Endodermal cell (in vitro differentiated cells): ENCODE measurements around the gene KCNJ10. TPM values are rescaled to one million over a fixed set of nuclear protein-coding genes. Genes with fewer than 3 reads are reported as not detected.
A peak's percentile ranks its signal among the peaks of the same experiment; 100 is the strongest.

Experiments used
- DNase-seq: peaks from one replicate; pipeline ENCODE4 v3.0.0-alpha.2; 2017
- H3K27ac ChIP-seq: 2 replicates; pipeline ENCODE4 v1.5.1; 2013; ENCODE audit warnings: mild to moderate bottlenecking, low read depth, low read length, moderate library complexity
- H3K27me3 ChIP-seq: 2 replicates; pipeline ENCODE4 v1.6.1; 2013; ENCODE audit warnings: mild to moderate bottlenecking, low read length, moderate library complexity; ENCODE audit not compliant: insufficient read depth, control insufficient read depth, poor library complexity, severe bottlenecking
- H3K36me3 ChIP-seq: 2 replicates; pipeline ENCODE4 v1.7.0; 2013; ENCODE audit warnings: mild to moderate bottlenecking, low read length, moderate library complexity; ENCODE audit not compliant: control insufficient read depth, insufficient read depth
- H3K4me1 ChIP-seq: one replicate; pipeline ENCODE4 v1.7.0; 2013; ENCODE audit warnings: low read length; ENCODE audit not compliant: control insufficient read depth, insufficient read depth
- H3K4me3 ChIP-seq: 2 replicates; pipeline ENCODE4 v1.5.1; 2013; ENCODE audit warnings: mild to moderate bottlenecking, low read length, moderate library complexity
- H3K9ac ChIP-seq: 2 replicates; pipeline ENCODE4 v1.6.1; 2013; ENCODE audit warnings: mild to moderate bottlenecking, low read length, moderate library complexity; ENCODE audit not compliant: poor library complexity, severe bottlenecking; ENCODE audit errors: extremely low read depth
- H3K9me3 ChIP-seq: 2 replicates; pipeline ENCODE4 v1.6.1; 2013; ENCODE audit warnings: mild to moderate bottlenecking, low read length, moderate library complexity; ENCODE audit not compliant: control insufficient read depth
- H3K27ac Mint-ChIP-seq: 2 replicates; pipeline ENCODE4 v1.8.0; 2020; ENCODE audit warnings: mixed read lengths
- H3K27me3 Mint-ChIP-seq: 2 replicates; pipeline ENCODE4 v1.8.0; 2021; ENCODE audit warnings: mild to moderate bottlenecking, mixed read lengths; ENCODE audit not compliant: insufficient read depth
- H3K36me3 Mint-ChIP-seq: 2 replicates; pipeline ENCODE4 v1.8.0; 2020; ENCODE audit warnings: low read depth, mixed read lengths
- H3K4me1 Mint-ChIP-seq: 2 replicates; pipeline ENCODE4 v1.8.0; 2020; ENCODE audit warnings: mixed read lengths
- H3K4me3 Mint-ChIP-seq: 2 replicates; pipeline ENCODE4 v1.8.0; 2020; ENCODE audit warnings: mild to moderate bottlenecking, moderate library complexity, mixed read lengths
- H3K9me3 Mint-ChIP-seq: 2 replicates; pipeline ENCODE4 v1.8.0; 2020; ENCODE audit warnings: mild to moderate bottlenecking, mixed read lengths
- WGBS, 2 experiments: methylation state at CpG; one replicate each; pipeline versions ENCODE4 v1.1.5 to v1.1.7; 2013; ENCODE audit warnings: missing lambda C conversion rate in 2 of 2, mixed read lengths in 1 of 2; ENCODE audit not compliant: insufficient coverage in 1 of 2, insufficient read length in 1 of 2; 5-methylcytosine and 5-hydroxymethylcytosine counted together
- total RNA-seq, 2 donors: library from RNA; stranded (reverse); fragmentation: NEBNext Ultra II Directional in 1 of 2; extraction: Animal tissue kit (Norgen Biotek cat#: 25700) in 1 of 2; gene quantifications; 2 replicates in 1 of 2; 3 replicates in 1 of 2; pipeline ENCODE4 v1.2.1, GENCODE V29; 2021
- TF ChIP-seq, protein P1 (sequence below): fragments of 200-600 bp; sonication (generic); conservative IDR thresholded peaks from 2 replicates; pipeline ENCODE4 v1.5.0; 2021; ENCODE audit warnings: antibody characterized with exemption, mild to moderate bottlenecking

KCNJ10 gene
- total RNA-seq, 2 donors from 2014 or later, result 0.26 TPM; not detected in 1

DNA sequence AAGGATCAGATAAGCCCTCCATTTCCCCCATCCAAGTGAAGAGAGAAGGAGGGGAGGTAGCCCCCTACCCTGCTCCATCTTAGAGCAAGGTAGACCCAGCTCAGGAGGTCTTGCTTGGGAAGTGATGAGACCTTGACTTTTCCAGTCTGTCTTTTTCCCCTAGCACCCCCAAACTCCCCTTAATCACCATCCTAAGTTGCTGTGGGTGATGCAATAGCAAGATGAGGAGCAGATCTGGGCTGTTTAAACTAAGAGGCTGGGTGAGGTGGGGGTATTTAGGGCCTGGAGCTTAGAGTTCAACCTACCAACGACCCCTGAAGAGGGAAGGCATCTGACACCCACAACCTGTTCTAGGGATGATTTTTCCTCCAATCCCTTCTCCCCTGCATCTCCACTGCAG, 47.3 kb upstream of the KCNJ10 start:
- H3K4me1 Mint-ChIP-seq, result peaks cover 52% of the 10 kb centered on the region
- H3K27me3 Mint-ChIP-seq, result peaks cover 5% of the 10 kb centered on the region
- H3K9me3 Mint-ChIP-seq, result no peaks in the 10 kb centered on the region

DNA sequence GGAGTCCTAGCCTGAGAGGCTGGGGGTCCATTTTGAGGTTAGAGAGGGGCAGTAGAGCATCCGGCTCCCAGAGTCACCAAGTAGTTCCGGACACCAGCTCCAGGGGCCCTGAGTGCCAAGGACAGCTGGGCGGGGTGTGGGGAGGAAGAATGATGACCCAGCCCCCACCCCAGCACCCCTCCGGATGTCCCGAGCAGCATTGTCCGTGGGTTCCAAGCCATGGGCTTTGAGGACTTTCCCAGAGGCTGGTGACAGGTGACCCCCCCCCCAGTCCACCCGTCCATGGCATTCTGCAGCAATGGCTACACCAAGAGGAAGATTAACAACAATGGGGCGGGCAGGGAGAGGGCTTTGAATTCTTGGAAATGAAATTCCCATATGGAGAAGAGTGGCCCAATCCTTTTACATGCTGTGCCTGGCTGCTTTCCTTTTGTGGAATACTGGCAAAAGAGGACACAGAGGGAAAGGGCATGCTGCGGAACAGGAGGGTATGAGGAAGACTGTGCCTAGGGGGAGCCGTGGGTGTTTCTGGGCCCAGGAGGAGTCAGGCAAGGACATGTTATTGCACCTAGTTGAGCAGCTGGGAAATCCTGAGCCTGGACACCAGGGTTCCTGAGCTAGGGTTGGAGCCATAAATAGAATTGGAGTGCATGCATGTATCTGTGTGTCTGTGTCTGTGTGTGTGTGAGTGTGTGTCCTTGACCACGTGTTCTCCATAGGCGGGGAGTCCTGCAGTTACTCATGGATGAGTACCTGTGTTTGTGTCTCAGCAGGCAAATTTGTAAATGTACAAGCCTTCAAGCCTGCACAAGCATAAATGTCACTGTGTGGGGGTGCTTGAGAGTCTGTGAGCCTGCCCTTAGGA, 46.6 kb upstream of the KCNJ10 start:
- TF ChIP-seq, protein P1, sequence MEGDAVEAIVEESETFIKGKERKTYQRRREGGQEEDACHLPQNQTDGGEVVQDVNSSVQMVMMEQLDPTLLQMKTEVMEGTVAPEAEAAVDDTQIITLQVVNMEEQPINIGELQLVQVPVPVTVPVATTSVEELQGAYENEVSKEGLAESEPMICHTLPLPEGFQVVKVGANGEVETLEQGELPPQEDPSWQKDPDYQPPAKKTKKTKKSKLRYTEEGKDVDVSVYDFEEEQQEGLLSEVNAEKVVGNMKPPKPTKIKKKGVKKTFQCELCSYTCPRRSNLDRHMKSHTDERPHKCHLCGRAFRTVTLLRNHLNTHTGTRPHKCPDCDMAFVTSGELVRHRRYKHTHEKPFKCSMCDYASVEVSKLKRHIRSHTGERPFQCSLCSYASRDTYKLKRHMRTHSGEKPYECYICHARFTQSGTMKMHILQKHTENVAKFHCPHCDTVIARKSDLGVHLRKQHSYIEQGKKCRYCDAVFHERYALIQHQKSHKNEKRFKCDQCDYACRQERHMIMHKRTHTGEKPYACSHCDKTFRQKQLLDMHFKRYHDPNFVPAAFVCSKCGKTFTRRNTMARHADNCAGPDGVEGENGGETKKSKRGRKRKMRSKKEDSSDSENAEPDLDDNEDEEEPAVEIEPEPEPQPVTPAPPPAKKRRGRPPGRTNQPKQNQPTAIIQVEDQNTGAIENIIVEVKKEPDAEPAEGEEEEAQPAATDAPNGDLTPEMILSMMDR, result no peak
- Mint-ChIP-seq H3K9me3 (no peaks in the 10 kb centered on the region), H3K27ac (no peak overlapping the region), H3K27me3 (peaks cover 5% of the 10 kb centered on the region), H3K4me1 (peaks cover 56% of the 10 kb centered on the region), H3K36me3 (no peaks in the 10 kb centered on the region), H3K4me3 (no peak overlapping the region)
- H3K36me3 ChIP-seq, result no peaks in the 10 kb centered on the region
- H3K27ac ChIP-seq, result no peak overlapping the region
- 64 to 82% methylated on average over 3 to 12 of the region's 12 CpGs for WGBS, 2 experiments
- H3K4me3 ChIP-seq, result no peak overlapping the region
- H3K9ac ChIP-seq, result no peak overlapping the region
- H3K4me1 ChIP-seq, result peaks cover 33% of the 10 kb centered on the region
- H3K27me3 ChIP-seq, result no peaks in the 10 kb centered on the region
- DNase-seq, result no peak
- H3K9me3 ChIP-seq, result no peaks in the 10 kb centered on the region

More for the DNA sequence above, 47.3 kb upstream of the KCNJ10 start:
- no peak overlapping the region for H3K27ac ChIP-seq
- TF ChIP-seq, protein P1, result no peak
- H3K4me3 ChIP-seq, result no peak overlapping the region
- no peaks in the 10 kb centered on the region for H3K9me3 ChIP-seq
- H3K4me1 ChIP-seq, result peaks cover 33% of the 10 kb centered on the region
- DNase-seq, result no peak
- H3K36me3 Mint-ChIP-seq, result no peaks in the 10 kb centered on the region
- no peak overlapping the region for H3K4me3 Mint-ChIP-seq
- H3K36me3 ChIP-seq, result no peaks in the 10 kb centered on the region
- no peak overlapping the region for H3K9ac ChIP-seq
- H3K27me3 ChIP-seq, result no peaks in the 10 kb centered on the region
- WGBS, 2 experiments, result 60 to 69% methylated on average over 1 of the region's 1 CpG
- no peak overlapping the region for H3K27ac Mint-ChIP-seq

DNA sequence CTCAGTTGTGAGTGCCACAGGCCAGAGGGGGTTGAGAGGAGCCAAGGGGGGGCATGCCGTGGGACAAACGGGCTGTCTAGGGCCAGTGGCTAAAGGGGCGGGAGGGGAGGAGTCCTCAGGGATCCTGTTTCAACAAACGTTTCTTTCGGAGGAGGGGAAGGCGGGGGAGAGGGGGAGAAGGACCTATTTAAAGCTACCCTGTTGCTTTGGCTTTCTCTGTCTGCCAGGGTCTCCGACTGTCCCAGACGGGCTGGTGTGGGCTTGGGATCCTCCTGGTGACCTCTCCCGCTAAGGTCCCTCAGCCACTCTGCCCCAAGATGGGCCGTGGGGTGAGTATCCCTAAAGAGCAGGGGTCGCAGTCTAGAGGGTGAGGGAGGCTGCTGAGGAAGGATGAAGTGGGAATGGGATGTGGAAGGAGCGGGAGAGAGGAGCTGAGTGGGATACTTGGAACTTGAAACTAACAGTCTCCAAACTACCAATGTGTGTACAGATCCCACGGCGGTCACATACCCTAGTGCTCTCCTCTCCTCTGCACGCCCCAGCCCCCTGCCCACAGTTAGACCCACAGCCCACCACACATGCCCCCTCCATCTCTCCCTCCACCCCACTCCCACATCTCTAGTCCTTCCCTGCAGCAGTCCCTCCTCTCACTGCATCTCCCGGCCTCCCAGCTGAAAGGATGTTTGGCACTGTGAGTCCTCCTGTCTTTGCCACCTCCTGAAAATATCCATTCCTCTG, 45.8 kb upstream of the KCNJ10 start, which contains the start of gene ATP1A2:
ATP1A2 (plus strand) TSS at position 215 of the 738 bp plus-strand sequence; CDS start at position 318, 103 bp downstream.
- Mint-ChIP-seq H3K27ac (no peak within 1 kb of the TSS), H3K4me1 (peaks cover 56% of the 10 kb centered on the region), H3K4me3 (peak within 1 kb of the TSS; percentile 22), H3K36me3 (no peaks in the 10 kb centered on the region), H3K9me3 (no peaks in the 10 kb centered on the region), H3K27me3 (peaks cover 5% of the 10 kb centered on the region)
- no peaks in the 10 kb centered on the region for H3K36me3 ChIP-seq
- no peak within 1 kb of the TSS for H3K9ac ChIP-seq
- H3K4me1 ChIP-seq, result peaks cover 33% of the 10 kb centered on the region
- 33 to 36% methylated on average over 10 to 16 of the region's 16 CpGs for WGBS, 2 experiments
- peak; percentile 86 for DNase-seq
- H3K27me3 ChIP-seq, result no peaks in the 10 kb centered on the region
- peak within 1 kb of the TSS; percentile 53 for H3K27ac ChIP-seq
- H3K4me3 ChIP-seq, result peak within 1 kb of the TSS; percentile 23
- H3K9me3 ChIP-seq, result no peaks in the 10 kb centered on the region
- TF ChIP-seq, protein P1, result no peak
